Endodermal cell (in vitro differentiated cells): ENCODE measurements around the gene CETP. TPM values are rescaled to one million over a fixed set of nuclear protein-coding genes. Genes with fewer than 3 reads are reported as not detected.
A peak's percentile ranks its signal among the peaks of the same experiment; 100 is the strongest.

Experiments
- DNase-seq: peaks from one replicate; pipeline ENCODE4 v3.0.0-alpha.2; 2017
- H3K27ac ChIP-seq: 2 replicates; pipeline ENCODE4 v1.5.1; 2013; ENCODE audit warnings: mild to moderate bottlenecking, low read depth, low read length, moderate library complexity
- H3K27me3 ChIP-seq: 2 replicates; pipeline ENCODE4 v1.6.1; 2013; ENCODE audit warnings: mild to moderate bottlenecking, low read length, moderate library complexity; ENCODE audit not compliant: insufficient read depth, control insufficient read depth, poor library complexity, severe bottlenecking
- H3K36me3 ChIP-seq: 2 replicates; pipeline ENCODE4 v1.7.0; 2013; ENCODE audit warnings: mild to moderate bottlenecking, low read length, moderate library complexity; ENCODE audit not compliant: control insufficient read depth, insufficient read depth
- H3K4me1 ChIP-seq: one replicate; pipeline ENCODE4 v1.7.0; 2013; ENCODE audit warnings: low read length; ENCODE audit not compliant: control insufficient read depth, insufficient read depth
- H3K4me3 ChIP-seq: 2 replicates; pipeline ENCODE4 v1.5.1; 2013; ENCODE audit warnings: mild to moderate bottlenecking, low read length, moderate library complexity
- H3K9ac ChIP-seq: 2 replicates; pipeline ENCODE4 v1.6.1; 2013; ENCODE audit warnings: mild to moderate bottlenecking, low read length, moderate library complexity; ENCODE audit not compliant: poor library complexity, severe bottlenecking; ENCODE audit errors: extremely low read depth
- H3K9me3 ChIP-seq: 2 replicates; pipeline ENCODE4 v1.6.1; 2013; ENCODE audit warnings: mild to moderate bottlenecking, low read length, moderate library complexity; ENCODE audit not compliant: control insufficient read depth
- H3K27ac Mint-ChIP-seq: 2 replicates; pipeline ENCODE4 v1.8.0; 2020; ENCODE audit warnings: mixed read lengths
- H3K27me3 Mint-ChIP-seq: 2 replicates; pipeline ENCODE4 v1.8.0; 2021; ENCODE audit warnings: mild to moderate bottlenecking, mixed read lengths; ENCODE audit not compliant: insufficient read depth
- H3K36me3 Mint-ChIP-seq: 2 replicates; pipeline ENCODE4 v1.8.0; 2020; ENCODE audit warnings: low read depth, mixed read lengths
- H3K4me1 Mint-ChIP-seq: 2 replicates; pipeline ENCODE4 v1.8.0; 2020; ENCODE audit warnings: mixed read lengths
- H3K4me3 Mint-ChIP-seq: 2 replicates; pipeline ENCODE4 v1.8.0; 2020; ENCODE audit warnings: mild to moderate bottlenecking, moderate library complexity, mixed read lengths
- H3K9me3 Mint-ChIP-seq: 2 replicates; pipeline ENCODE4 v1.8.0; 2020; ENCODE audit warnings: mild to moderate bottlenecking, mixed read lengths
- CTCF ChIP-seq: fragments of 200-600 bp; sonication (generic); conservative IDR thresholded peaks from 2 replicates; pipeline ENCODE4 v1.5.0; 2021; ENCODE audit warnings: antibody characterized with exemption, mild to moderate bottlenecking
- WGBS, 2 experiments: methylation state at CpG; one replicate each; pipeline versions ENCODE4 v1.1.5 to v1.1.7; 2013; ENCODE audit warnings: missing lambda C conversion rate in 2 of 2, mixed read lengths in 1 of 2; ENCODE audit not compliant: insufficient coverage in 1 of 2, insufficient read length in 1 of 2; 5-methylcytosine and 5-hydroxymethylcytosine counted together
- total RNA-seq, 2 donors: library from RNA; stranded (reverse); fragmentation: NEBNext Ultra II Directional in 1 of 2; extraction: Animal tissue kit (Norgen Biotek cat#: 25700) in 1 of 2; gene quantifications; 2 replicates in 1 of 2; 3 replicates in 1 of 2; pipeline ENCODE4 v1.2.1, GENCODE V29; 2021

CETP gene
- total RNA-seq, 2 donors from 2014 or later = not detected

GRCh38 chr16:57009643-57010170 is 48.0 kb downstream of the CETP start:
- H3K9me3 Mint-ChIP-seq = no peaks in the 10 kb centered on the region
- H3K4me3 ChIP-seq = no peak overlapping the region
- no peaks in the 10 kb centered on the region for H3K36me3 ChIP-seq
- H3K4me1 ChIP-seq = no peaks in the 10 kb centered on the region
- H3K9ac ChIP-seq = no peak overlapping the region
- no peaks in the 10 kb centered on the region for H3K27me3 Mint-ChIP-seq
- no peak overlapping the region for H3K27ac Mint-ChIP-seq
- no peak overlapping the region for H3K27ac ChIP-seq
- DNase-seq = no peak
- H3K9me3 ChIP-seq = no peaks in the 10 kb centered on the region
- H3K36me3 Mint-ChIP-seq = no peaks in the 10 kb centered on the region
- H3K27me3 ChIP-seq = no peaks in the 10 kb centered on the region
- no peak for TF ChIP-seq CTCF
- no peak overlapping the region for H3K4me3 Mint-ChIP-seq
- peaks cover 7% of the 10 kb centered on the region for H3K4me1 Mint-ChIP-seq
- 92 to 100% methylated on average over 1 to 2 of the region's 2 CpGs for WGBS, 2 experiments

- no peaks in the 10 kb centered on the region for H3K9me3 Mint-ChIP-seq
- Histone ChIP-seq H3K36me3 (no peaks in the 10 kb centered on the region), H3K4me1 (no peaks in the 10 kb centered on the region), H3K9ac (no peak overlapping the region), H3K4me3 (no peak overlapping the region), H3K9me3 (no peaks in the 10 kb centered on the region), H3K27me3 (no peaks in the 10 kb centered on the region), H3K27ac (no peak overlapping the region)
- no peak overlapping the region for H3K27ac Mint-ChIP-seq
- peak; percentile 46 for TF ChIP-seq CTCF
- peak; percentile 64 for DNase-seq
- peaks cover 3% of the 10 kb centered on the region for H3K4me1 Mint-ChIP-seq
- H3K4me3 Mint-ChIP-seq = no peak overlapping the region
- H3K36me3 Mint-ChIP-seq = no peaks in the 10 kb centered on the region
- no peaks in the 10 kb centered on the region for H3K27me3 Mint-ChIP-seq
- WGBS, 2 experiments = 76 to 78% methylated on average over 11 to 12 of the region's 13 CpGs
Observed at GRCh38 chr16:57012353-57012752, 50.6 kb downstream of the CETP start.

GRCh38 chr16:57013229-57013628 is 51.5 kb downstream of the CETP start:
- WGBS, 2 experiments = 96 to 100% methylated on average over 1 to 2 of the region's 2 CpGs
- H3K36me3 ChIP-seq = no peaks in the 10 kb centered on the region
- H3K36me3 Mint-ChIP-seq = no peaks in the 10 kb centered on the region
- H3K9ac ChIP-seq = no peak overlapping the region
- no peak for DNase-seq
- peaks cover 3% of the 10 kb centered on the region for H3K4me1 Mint-ChIP-seq
- H3K27ac Mint-ChIP-seq = no peak overlapping the region
- no peaks in the 10 kb centered on the region for H3K27me3 ChIP-seq
- no peak overlapping the region for H3K27ac ChIP-seq
- no peak for TF ChIP-seq CTCF
- no peaks in the 10 kb centered on the region for H3K9me3 Mint-ChIP-seq
- no peak overlapping the region for H3K4me3 Mint-ChIP-seq
- no peaks in the 10 kb centered on the region for H3K4me1 ChIP-seq
- H3K4me3 ChIP-seq = no peak overlapping the region
- H3K9me3 ChIP-seq = no peaks in the 10 kb centered on the region
- no peaks in the 10 kb centered on the region for H3K27me3 Mint-ChIP-seq
